ENCODE measurements around the gene MINDY4.
"Not testable (repeated sequence)": the region's sequence is repeated elsewhere in the genome, so short reads cannot be mapped to it uniquely, and the experiment has no call there.

Gene MINDY4

GRCh38 chr7:30797176-30798040 is 26.2 kb downstream of the MINDY4 start:
- no peaks in the 10 kb centered on the region for H3K9me3 ChIP-seq (ENCODE audit: low read length)
- H3K36me3 ChIP-seq (ENCODE audit: insufficient read depth, low read length): no peaks in the 10 kb centered on the region
- no peak overlapping the region for H3K4me3 ChIP-seq (ENCODE audit: low read depth in 1 of 2, low read length in 2 of 2)
- peaks cover 61% of the 10 kb centered on the region for H3K4me1 ChIP-seq (ENCODE audit: insufficient read depth, low read length)
- H3K9ac ChIP-seq (ENCODE audit: low read length): no peak overlapping the region
- H3K27me3 ChIP-seq (ENCODE audit: control insufficient read depth in 1 of 2, insufficient read depth in 2 of 2, low read length in 2 of 2): no peaks in the 10 kb centered on the region
- peak overlapping the region; percentile 59 for H3K27ac ChIP-seq (ENCODE audit: low read depth, low read length)

DNA sequence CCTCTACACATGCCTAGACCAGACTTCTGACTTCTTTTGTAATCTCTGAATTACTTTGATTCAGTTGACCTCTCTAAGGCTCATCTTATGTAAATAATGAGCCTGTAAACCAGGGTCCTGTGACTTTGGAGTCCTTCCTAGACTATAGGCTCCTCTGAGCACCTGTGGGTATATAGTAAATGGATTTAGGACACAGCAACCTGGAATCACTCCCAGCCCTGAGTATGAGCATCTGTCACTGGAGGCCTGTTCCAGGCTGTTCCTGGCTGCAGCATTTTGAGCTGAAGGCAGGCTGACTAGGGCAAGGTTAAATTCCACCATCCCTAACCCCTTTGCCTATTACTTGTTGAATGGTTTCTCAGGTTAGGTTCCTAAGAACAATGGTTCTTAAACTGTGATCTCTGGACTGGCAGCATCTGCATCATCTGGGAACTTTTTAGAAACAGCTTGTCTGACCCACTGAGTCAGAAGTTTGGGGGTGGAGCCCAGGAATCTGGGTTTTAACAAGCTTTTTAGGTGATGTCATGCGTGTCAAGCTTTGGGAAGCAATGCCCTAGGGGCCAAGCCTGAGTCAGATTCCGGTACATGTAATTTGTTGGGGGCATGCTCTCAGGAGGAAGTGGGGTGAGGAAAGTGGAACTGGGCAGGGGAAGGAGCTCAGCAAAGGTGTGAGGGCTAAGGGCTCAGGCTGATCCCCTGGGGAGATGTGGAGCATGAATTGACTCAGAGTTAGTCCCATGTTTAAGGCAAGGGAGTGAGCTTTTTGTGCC is 28.2 kb downstream of the MINDY4 start:
- Histone ChIP-seq H3K9me3 (ENCODE audit: low read length) (no peaks in the 10 kb centered on the region), H3K4me3 (ENCODE audit: low read depth in 1 of 2, low read length in 2 of 2) (no peak overlapping the region), H3K9ac (ENCODE audit: low read length) (no peak overlapping the region), H3K4me1 (ENCODE audit: insufficient read depth, low read length) (peaks cover 70% of the 10 kb centered on the region), H3K27me3 (ENCODE audit: control insufficient read depth in 1 of 2, insufficient read depth in 2 of 2, low read length in 2 of 2) (no peaks in the 10 kb centered on the region), H3K27ac (ENCODE audit: low read depth, low read length) (peak overlapping the region; percentile 41), H3K36me3 (ENCODE audit: insufficient read depth, low read length) (no peaks in the 10 kb centered on the region)

- Histone ChIP-seq H3K4me1 (ENCODE audit: insufficient read depth, low read length) (peaks cover 75% of the 10 kb centered on the region), H3K27ac (ENCODE audit: low read depth, low read length) (no peak overlapping the region), H3K9ac (ENCODE audit: low read length) (no peak overlapping the region)
Measured at GRCh38 chr7:30799976-30800661, 28.9 kb downstream of the MINDY4 start.

DNA sequence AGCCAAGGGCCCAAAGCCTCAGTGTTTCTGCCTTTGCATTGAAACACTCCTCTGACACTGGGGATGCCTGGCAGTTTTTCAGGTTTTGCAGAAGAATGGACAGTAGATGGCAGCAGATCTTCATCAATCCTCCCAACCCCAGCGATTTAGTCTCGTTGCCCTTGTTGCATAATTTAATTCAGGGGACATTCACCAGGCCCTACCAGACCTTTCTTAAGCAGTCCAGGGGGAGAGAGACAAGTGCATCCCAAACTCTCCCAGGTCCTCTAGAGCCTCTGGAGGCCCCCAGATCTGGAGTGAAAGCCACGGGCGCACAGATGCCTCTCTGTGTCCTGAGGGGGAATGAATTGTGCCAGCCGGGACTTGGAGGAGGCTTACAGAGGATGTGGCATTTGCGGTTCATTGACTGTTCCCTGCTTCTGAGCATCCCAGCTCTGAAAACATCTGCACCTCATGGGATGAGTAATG is 29.6 kb downstream of the MINDY4 start:
- Histone ChIP-seq H3K9ac (ENCODE audit: low read length) (peak overlapping the region; percentile 3), H3K36me3 (ENCODE audit: insufficient read depth, low read length) (no peaks in the 10 kb centered on the region), H3K4me3 (ENCODE audit: low read depth in 1 of 2, low read length in 2 of 2) (no peak overlapping the region), H3K27ac (ENCODE audit: low read depth, low read length) (no peak overlapping the region), H3K27me3 (ENCODE audit: control insufficient read depth in 1 of 2, insufficient read depth in 2 of 2, low read length in 2 of 2) (no peaks in the 10 kb centered on the region), H3K4me1 (ENCODE audit: insufficient read depth, low read length) (peaks cover 68% of the 10 kb centered on the region), H3K9me3 (ENCODE audit: low read length) (no peaks in the 10 kb centered on the region)

More at GRCh38 chr7:30799976-30800661, 28.9 kb downstream of the MINDY4 start:
- Histone ChIP-seq H3K36me3 (ENCODE audit: insufficient read depth, low read length) (no peaks in the 10 kb centered on the region), H3K9me3 (ENCODE audit: low read length) (no peaks in the 10 kb centered on the region), H3K27me3 (ENCODE audit: control insufficient read depth in 1 of 2, insufficient read depth in 2 of 2, low read length in 2 of 2) (no peaks in the 10 kb centered on the region), H3K4me3 (ENCODE audit: low read depth in 1 of 2, low read length in 2 of 2) (no peak overlapping the region)

GRCh38 chr7:30802812-30803211 is 31.6 kb downstream of the MINDY4 start:
- peaks cover 48% of the 10 kb centered on the region for H3K4me1 ChIP-seq (ENCODE audit: insufficient read depth, low read length)
- H3K4me3 ChIP-seq (ENCODE audit: low read depth in 1 of 2, low read length in 2 of 2): no peak overlapping the region
- no peaks in the 10 kb centered on the region for H3K9me3 ChIP-seq (ENCODE audit: low read length)
- H3K36me3 ChIP-seq (ENCODE audit: insufficient read depth, low read length): no peaks in the 10 kb centered on the region
- no peak overlapping the region for H3K27ac ChIP-seq (ENCODE audit: low read depth, low read length)
- no peak overlapping the region for H3K9ac ChIP-seq (ENCODE audit: low read length)
- no peaks in the 10 kb centered on the region for H3K27me3 ChIP-seq (ENCODE audit: control insufficient read depth in 1 of 2, insufficient read depth in 2 of 2, low read length in 2 of 2)

GRCh38 chr7:30804078-30804661 is 33.0 kb downstream of the MINDY4 start:
- Histone ChIP-seq H3K4me1 (ENCODE audit: insufficient read depth, low read length) (peaks cover 39% of the 10 kb centered on the region), H3K9ac (ENCODE audit: low read length) (no peak overlapping the region), H3K27me3 (ENCODE audit: control insufficient read depth in 1 of 2, insufficient read depth in 2 of 2, low read length in 2 of 2) (no peaks in the 10 kb centered on the region), H3K9me3 (ENCODE audit: low read length) (no peaks in the 10 kb centered on the region), H3K27ac (ENCODE audit: low read depth, low read length) (no peak overlapping the region), H3K36me3 (ENCODE audit: insufficient read depth, low read length) (no peaks in the 10 kb centered on the region), H3K4me3 (ENCODE audit: low read depth in 1 of 2, low read length in 2 of 2) (no peak overlapping the region)

- Histone ChIP-seq H3K4me1 (ENCODE audit: insufficient read depth, low read length) (peaks cover 29% of the 10 kb centered on the region), H3K27ac (ENCODE audit: low read depth, low read length) (no peak overlapping the region), H3K9ac (ENCODE audit: low read length) (no peak overlapping the region), H3K9me3 (ENCODE audit: low read length) (no peaks in the 10 kb centered on the region), H3K4me3 (ENCODE audit: low read depth in 1 of 2, low read length in 2 of 2) (no peak overlapping the region), H3K36me3 (ENCODE audit: insufficient read depth, low read length) (no peaks in the 10 kb centered on the region), H3K27me3 (ENCODE audit: control insufficient read depth in 1 of 2, insufficient read depth in 2 of 2, low read length in 2 of 2) (no peaks in the 10 kb centered on the region)
Measured at GRCh38 chr7:30805081-30805691, 34.0 kb downstream of the MINDY4 start.

DNA sequence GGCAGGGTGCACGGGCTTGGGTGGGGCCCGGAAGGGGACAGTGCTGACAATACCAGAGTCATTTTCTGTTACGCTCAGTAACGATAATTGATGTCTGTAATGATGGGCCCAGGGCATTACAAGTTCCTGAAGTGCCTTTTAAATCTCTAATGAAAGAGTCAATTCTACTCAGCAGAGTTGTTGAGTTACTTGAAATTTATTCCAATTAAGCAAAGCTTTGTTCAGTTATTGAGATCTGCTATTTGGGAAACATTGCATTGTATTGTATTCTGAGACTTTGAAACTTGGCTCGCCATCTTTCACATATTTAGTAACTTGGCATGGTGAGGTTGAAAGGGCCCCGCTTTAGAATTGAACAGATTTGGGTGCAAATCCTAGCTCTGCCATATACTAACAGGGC is 34.7 kb downstream of the MINDY4 start:
- no peak overlapping the region for H3K27ac ChIP-seq (ENCODE audit: low read depth, low read length)
- H3K9ac ChIP-seq (ENCODE audit: low read length): no peak overlapping the region
- H3K4me1 ChIP-seq (ENCODE audit: insufficient read depth, low read length): peaks cover 22% of the 10 kb centered on the region
- H3K36me3 ChIP-seq (ENCODE audit: insufficient read depth, low read length): no peaks in the 10 kb centered on the region
- no peaks in the 10 kb centered on the region for H3K27me3 ChIP-seq (ENCODE audit: control insufficient read depth in 1 of 2, insufficient read depth in 2 of 2, low read length in 2 of 2)
- H3K4me3 ChIP-seq (ENCODE audit: low read depth in 1 of 2, low read length in 2 of 2): no peak overlapping the region
- no peaks in the 10 kb centered on the region for H3K9me3 ChIP-seq (ENCODE audit: low read length)

GRCh38 chr7:30807477-30807876 is 36.3 kb downstream of the MINDY4 start:
- H3K4me1 ChIP-seq (ENCODE audit: insufficient read depth, low read length): peaks cover 16% of the 10 kb centered on the region
- not testable (repeated sequence) for H3K9ac ChIP-seq (ENCODE audit: low read length); H3K9me3 ChIP-seq (ENCODE audit: low read length); H3K27ac ChIP-seq (ENCODE audit: low read depth, low read length); H3K36me3 ChIP-seq (ENCODE audit: insufficient read depth, low read length); H3K4me3 ChIP-seq (ENCODE audit: low read depth in 1 of 2, low read length in 2 of 2); H3K27me3 ChIP-seq (ENCODE audit: control insufficient read depth in 1 of 2, insufficient read depth in 2 of 2, low read length in 2 of 2)

DNA sequence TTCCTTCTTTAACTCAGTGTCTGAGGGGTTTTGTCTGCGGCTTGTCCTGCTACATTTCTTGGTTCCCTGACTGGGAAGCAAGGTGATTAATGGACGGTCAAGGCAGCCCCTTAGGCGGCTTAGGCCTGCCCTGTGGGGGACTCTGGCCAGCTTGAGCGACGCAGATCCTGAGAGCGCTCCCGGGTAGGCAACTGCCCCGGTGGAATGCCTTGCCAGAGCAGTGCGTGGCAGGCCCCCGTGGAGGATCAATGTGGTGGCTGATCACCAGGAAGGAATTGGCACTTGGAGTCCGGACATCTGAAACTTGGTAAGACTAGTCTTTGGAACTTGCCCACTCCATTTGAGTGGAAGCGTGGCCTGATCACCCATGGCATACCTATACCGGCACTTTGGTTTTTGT is 36.7 kb downstream of the MINDY4 start:
- peaks cover 17% of the 10 kb centered on the region for H3K4me1 ChIP-seq (ENCODE audit: insufficient read depth, low read length)

GRCh38 chr7:30810986-30811385 is 39.8 kb downstream of the MINDY4 start:
- peaks cover 31% of the 10 kb centered on the region for H3K4me1 ChIP-seq (ENCODE audit: insufficient read depth, low read length)

More for the DNA sequence above, 36.7 kb downstream of the MINDY4 start:
- H3K27me3 ChIP-seq (ENCODE audit: control insufficient read depth in 1 of 2, insufficient read depth in 2 of 2, low read length in 2 of 2); H3K9me3 ChIP-seq (ENCODE audit: low read length); H3K36me3 ChIP-seq (ENCODE audit: insufficient read depth, low read length); H3K4me3 ChIP-seq (ENCODE audit: low read depth in 1 of 2, low read length in 2 of 2); H3K9ac ChIP-seq (ENCODE audit: low read length); H3K27ac ChIP-seq (ENCODE audit: low read depth, low read length): not testable (repeated sequence)

More at GRCh38 chr7:30810986-30811385, 39.8 kb downstream of the MINDY4 start:
- Histone ChIP-seq H3K27me3 (ENCODE audit: control insufficient read depth in 1 of 2, insufficient read depth in 2 of 2, low read length in 2 of 2) (no peaks in the 10 kb centered on the region), H3K9me3 (ENCODE audit: low read length) (no peaks in the 10 kb centered on the region), H3K9ac (ENCODE audit: low read length) (no peak overlapping the region), H3K27ac (ENCODE audit: low read depth, low read length) (no peak overlapping the region), H3K4me3 (ENCODE audit: low read depth in 1 of 2, low read length in 2 of 2) (no peak overlapping the region), H3K36me3 (ENCODE audit: insufficient read depth, low read length) (no peaks in the 10 kb centered on the region)
